Endothelial cell (in vitro differentiated cells): ENCODE measurements around the gene NOTCH3. TPM values are rescaled to one million over a fixed set of nuclear protein-coding genes. Genes with fewer than 3 reads are reported as not detected.
A peak's percentile ranks its signal among the peaks of the same experiment; 100 is the strongest.

Source experiments
- DNase-seq: peaks from one replicate; pipeline ENCODE4 v3.0.0; 2021; ENCODE audit warnings: low spot score
- H3K27ac Mint-ChIP-seq: one replicate; pipeline ENCODE4 v1.8.0; 2021; ENCODE audit warnings: mixed read lengths, inconsistent platforms; ENCODE audit not compliant: unreplicated experiment
- H3K27me3 Mint-ChIP-seq: one replicate; pipeline ENCODE4 v1.8.0; 2021; ENCODE audit warnings: mild to moderate bottlenecking, moderate library complexity, mixed read lengths, inconsistent platforms; ENCODE audit not compliant: unreplicated experiment
- H3K36me3 Mint-ChIP-seq: one replicate; pipeline ENCODE4 v1.8.0; 2021; ENCODE audit warnings: mild to moderate bottlenecking, low read depth, mixed read lengths, inconsistent platforms; ENCODE audit not compliant: unreplicated experiment
- H3K4me1 Mint-ChIP-seq: one replicate; pipeline ENCODE4 v1.8.0; 2021; ENCODE audit warnings: mild to moderate bottlenecking, mixed read lengths, inconsistent platforms; ENCODE audit not compliant: unreplicated experiment
- H3K4me3 Mint-ChIP-seq: one replicate; pipeline ENCODE4 v1.8.0; 2021; ENCODE audit warnings: mild to moderate bottlenecking, mixed read lengths, inconsistent platforms; ENCODE audit not compliant: unreplicated experiment
- H3K9me3 Mint-ChIP-seq: one replicate; pipeline ENCODE4 v1.8.0; 2021; ENCODE audit warnings: mixed read lengths, inconsistent platforms; ENCODE audit not compliant: unreplicated experiment
- total RNA-seq: library from RNA; stranded (reverse); fragmentation: NEBNext Ultra II Directional; extraction: Animal tissue kit (Norgen Biotek cat#: 25700); gene quantifications from one replicate; pipeline ENCODE4 v1.2.1, GENCODE V29; 2021; ENCODE audit not compliant: unreplicated experiment
- TF ChIP-seq, protein P1 (sequence below): fragments of 200-600 bp; sonication (generic); IDR thresholded peaks from one replicate; pipeline ENCODE4 v1.5.0; 2021; ENCODE audit warnings: antibody characterized with exemption; ENCODE audit not compliant: unreplicated experiment

NOTCH3 gene
- total RNA-seq, 1 donor from 2014 or later = 96.8 TPM

DNA sequence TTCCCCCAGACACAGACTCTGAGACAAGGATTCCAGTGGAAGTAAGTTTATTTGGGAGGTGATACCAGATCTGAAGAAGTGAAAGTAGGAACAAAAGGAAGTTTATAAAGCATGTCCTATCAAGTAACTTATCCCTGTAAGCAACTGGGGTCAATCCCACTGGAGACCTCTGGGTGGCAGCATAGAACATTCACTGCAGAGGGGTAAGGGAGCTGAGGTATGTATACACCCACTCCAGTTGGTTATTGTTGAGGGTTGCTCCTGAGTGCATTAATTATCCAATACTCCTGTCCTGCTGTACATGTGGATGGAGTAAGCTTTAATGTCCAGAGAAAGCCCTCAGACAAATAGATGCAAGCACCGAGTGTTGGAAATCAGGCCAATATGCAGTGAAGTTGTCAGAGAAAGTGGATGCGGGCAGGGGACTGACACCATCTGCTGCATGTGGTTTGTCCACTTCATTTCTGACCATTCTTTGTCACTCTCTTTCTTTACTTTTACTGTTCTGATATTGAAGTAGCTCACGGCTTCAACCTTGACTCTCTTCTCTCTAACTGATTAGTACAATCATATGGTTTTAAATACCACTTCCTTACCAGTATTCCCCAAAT is 46.7 kb downstream of the NOTCH3 start:
- H3K36me3 Mint-ChIP-seq = peaks cover 19% of the 10 kb centered on the region
- H3K27me3 Mint-ChIP-seq = peaks cover 3% of the 10 kb centered on the region
- peaks cover 6% of the 10 kb centered on the region for H3K4me1 Mint-ChIP-seq
- peak; percentile 51 for DNase-seq
- TF ChIP-seq, protein P1, sequence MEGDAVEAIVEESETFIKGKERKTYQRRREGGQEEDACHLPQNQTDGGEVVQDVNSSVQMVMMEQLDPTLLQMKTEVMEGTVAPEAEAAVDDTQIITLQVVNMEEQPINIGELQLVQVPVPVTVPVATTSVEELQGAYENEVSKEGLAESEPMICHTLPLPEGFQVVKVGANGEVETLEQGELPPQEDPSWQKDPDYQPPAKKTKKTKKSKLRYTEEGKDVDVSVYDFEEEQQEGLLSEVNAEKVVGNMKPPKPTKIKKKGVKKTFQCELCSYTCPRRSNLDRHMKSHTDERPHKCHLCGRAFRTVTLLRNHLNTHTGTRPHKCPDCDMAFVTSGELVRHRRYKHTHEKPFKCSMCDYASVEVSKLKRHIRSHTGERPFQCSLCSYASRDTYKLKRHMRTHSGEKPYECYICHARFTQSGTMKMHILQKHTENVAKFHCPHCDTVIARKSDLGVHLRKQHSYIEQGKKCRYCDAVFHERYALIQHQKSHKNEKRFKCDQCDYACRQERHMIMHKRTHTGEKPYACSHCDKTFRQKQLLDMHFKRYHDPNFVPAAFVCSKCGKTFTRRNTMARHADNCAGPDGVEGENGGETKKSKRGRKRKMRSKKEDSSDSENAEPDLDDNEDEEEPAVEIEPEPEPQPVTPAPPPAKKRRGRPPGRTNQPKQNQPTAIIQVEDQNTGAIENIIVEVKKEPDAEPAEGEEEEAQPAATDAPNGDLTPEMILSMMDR = peak; percentile 71
- H3K4me3 Mint-ChIP-seq = no peak overlapping the region
- no peak overlapping the region for H3K27ac Mint-ChIP-seq
- no peaks in the 10 kb centered on the region for H3K9me3 Mint-ChIP-seq

DNA sequence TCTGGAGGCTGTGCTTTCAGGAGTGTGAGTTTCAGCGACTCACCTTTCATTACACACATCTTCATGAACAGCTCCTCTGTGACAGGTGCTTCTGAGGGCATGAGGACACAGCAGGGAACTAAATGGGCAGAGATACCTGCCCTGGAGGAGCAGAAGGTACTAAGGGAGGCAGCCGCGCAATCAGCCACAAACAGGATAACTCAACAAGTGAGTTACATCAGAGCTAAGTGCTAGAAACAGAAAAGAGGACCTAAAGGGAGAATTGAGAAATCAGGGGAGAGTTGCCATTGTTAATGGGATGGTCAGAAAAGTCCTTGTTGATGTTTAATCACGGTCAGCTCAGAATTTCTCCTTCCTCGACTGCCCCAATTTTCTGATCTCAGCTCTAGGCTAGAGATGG is 51.1 kb downstream of the NOTCH3 start:
- TF ChIP-seq, protein P1 = no peak
- peaks cover 6% of the 10 kb centered on the region for H3K4me1 Mint-ChIP-seq

DNA sequence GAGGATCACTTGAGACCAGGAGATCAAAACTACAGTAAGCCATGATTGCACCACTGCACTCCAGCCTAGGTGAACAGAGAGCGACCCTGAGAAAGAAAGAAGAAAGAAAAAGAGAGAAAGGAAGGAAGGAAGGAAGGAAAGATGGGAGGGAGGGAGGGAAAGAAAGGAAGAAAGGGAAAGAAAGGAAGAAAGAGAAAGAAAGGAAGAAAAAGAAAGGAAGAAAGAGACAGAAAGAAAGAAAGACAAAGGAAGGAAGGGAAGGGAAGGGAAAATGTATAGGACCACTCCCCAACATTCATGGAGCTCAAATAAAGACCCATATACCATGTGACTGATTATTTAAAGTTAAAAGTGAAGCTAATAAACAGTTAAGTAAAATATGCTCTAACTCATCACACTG is 53.7 kb downstream of the NOTCH3 start:
- H3K4me3 Mint-ChIP-seq = no peak overlapping the region

More for the DNA sequence above, 51.1 kb downstream of the NOTCH3 start:
- H3K27ac Mint-ChIP-seq = no peak overlapping the region
- H3K36me3 Mint-ChIP-seq = peaks cover 7% of the 10 kb centered on the region
- H3K27me3 Mint-ChIP-seq = peaks cover 3% of the 10 kb centered on the region
- no peaks in the 10 kb centered on the region for H3K9me3 Mint-ChIP-seq
- no peak for DNase-seq
- H3K4me3 Mint-ChIP-seq = no peak overlapping the region

DNA sequence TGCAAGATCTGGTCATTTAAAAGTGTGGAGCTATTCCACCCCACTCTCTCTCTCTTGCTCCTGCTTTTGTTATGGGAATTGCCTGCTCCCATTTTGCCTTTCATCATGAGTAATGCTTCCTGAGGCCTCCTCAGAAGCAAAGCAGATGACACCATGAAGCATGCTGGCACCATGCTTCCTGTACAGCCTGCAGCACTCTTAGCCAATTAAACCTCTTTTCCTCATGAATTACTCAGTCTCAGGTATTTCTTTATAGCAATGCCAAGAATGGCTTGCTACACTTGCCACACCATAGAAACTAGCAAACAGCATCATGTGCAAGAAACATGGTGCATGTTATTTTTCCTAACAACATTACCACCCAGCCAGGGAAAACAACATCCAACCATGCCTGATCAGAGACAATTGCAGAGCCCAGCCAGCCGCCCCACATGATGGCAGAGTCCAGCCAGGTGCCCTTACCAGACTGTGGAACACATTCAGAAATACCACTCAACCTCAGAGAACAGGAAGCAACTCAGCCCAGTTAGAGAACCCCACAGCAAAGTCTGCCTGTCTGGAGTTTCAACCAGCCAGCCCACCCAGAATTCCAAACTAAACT is 56.6 kb downstream of the NOTCH3 start:
- no peak for DNase-seq
- Mint-ChIP-seq H3K4me1 (no peaks in the 10 kb centered on the region), H3K9me3 (peaks cover 3% of the 10 kb centered on the region), H3K27me3 (peaks cover 4% of the 10 kb centered on the region), H3K27ac (no peak overlapping the region), H3K36me3 (peaks cover 5% of the 10 kb centered on the region), H3K4me3 (no peak overlapping the region)
- TF ChIP-seq, protein P1 = no peak

More for the DNA sequence above, 53.7 kb downstream of the NOTCH3 start:
- Mint-ChIP-seq H3K9me3 (no peaks in the 10 kb centered on the region), H3K27ac (no peak overlapping the region), H3K36me3 (no peaks in the 10 kb centered on the region), H3K27me3 (no peaks in the 10 kb centered on the region), H3K4me1 (no peaks in the 10 kb centered on the region)
- DNase-seq = no peak
- TF ChIP-seq, protein P1 = no peak

DNA sequence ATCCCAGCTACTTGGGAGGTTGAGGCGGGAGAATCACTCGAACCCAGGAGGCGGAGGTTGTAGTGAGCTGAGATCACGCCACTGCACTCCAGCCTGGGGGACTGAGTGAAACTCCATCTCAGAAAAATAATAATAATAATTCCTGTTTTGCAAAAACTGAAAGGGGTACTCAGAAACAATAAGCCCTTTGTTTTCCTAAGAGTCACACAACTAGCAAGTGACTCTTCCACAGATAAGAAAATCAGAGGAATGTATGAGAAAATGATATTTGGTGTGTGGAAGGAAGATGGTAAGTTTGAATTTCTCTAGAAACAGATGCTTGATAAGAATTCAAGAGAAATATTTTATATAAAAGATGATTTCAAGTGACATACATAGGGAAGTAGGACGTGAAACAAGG is 58.5 kb downstream of the NOTCH3 start:
- Mint-ChIP-seq H3K27me3 (peaks cover 4% of the 10 kb centered on the region), H3K27ac (no peak overlapping the region), H3K9me3 (peaks cover 6% of the 10 kb centered on the region), H3K4me1 (no peaks in the 10 kb centered on the region), H3K4me3 (no peak overlapping the region), H3K36me3 (peaks cover 5% of the 10 kb centered on the region)
- TF ChIP-seq, protein P1 = no peak
- DNase-seq = no peak
